ENCODE results near the gene CEPT1.

DNA sequence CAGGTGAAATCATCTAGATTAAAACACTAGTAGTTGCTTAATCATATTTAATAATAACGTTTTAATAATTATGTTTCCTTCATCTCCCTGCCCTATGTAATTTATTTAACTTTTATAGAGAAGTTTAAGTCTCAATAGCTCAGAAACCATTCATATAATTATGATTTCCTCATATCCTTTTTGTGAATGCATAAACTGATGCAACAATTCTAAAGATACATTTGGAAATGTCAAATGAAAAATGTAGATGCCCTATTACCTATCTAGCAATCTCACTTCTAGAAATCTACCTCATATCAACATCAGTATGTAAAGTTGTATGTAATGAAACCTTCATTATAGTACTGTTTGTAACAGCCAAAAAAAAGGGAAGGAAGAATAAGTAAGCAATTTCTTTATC is 10.6 kb upstream of the CEPT1 start:
- no peak for TF ChIP-seq POLR2A (IDR thresholded peaks at IDR 0.05; ENCODE audit: low read depth, low read length)
- TF ChIP-seq, protein P1, sequence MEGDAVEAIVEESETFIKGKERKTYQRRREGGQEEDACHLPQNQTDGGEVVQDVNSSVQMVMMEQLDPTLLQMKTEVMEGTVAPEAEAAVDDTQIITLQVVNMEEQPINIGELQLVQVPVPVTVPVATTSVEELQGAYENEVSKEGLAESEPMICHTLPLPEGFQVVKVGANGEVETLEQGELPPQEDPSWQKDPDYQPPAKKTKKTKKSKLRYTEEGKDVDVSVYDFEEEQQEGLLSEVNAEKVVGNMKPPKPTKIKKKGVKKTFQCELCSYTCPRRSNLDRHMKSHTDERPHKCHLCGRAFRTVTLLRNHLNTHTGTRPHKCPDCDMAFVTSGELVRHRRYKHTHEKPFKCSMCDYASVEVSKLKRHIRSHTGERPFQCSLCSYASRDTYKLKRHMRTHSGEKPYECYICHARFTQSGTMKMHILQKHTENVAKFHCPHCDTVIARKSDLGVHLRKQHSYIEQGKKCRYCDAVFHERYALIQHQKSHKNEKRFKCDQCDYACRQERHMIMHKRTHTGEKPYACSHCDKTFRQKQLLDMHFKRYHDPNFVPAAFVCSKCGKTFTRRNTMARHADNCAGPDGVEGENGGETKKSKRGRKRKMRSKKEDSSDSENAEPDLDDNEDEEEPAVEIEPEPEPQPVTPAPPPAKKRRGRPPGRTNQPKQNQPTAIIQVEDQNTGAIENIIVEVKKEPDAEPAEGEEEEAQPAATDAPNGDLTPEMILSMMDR (conservative IDR thresholded peaks at IDR 0.05; ENCODE audit: low read depth, low read length), result no peak

Data from IMR-90 (cell line).